SK-N-SH (cell line): ENCODE data around the gene FAM43B. TPM values are rescaled to one million over a fixed set of nuclear protein-coding genes. Genes with fewer than 3 reads are reported as not detected.

Source experiments
- CTCF ChIA-PET: fragments of 300-600, 350-600 bp; formaldehyde crosslinking; extraction: SDS; loops from one replicate; lab custom pipeline; 2021; lab: Yijun Ruan, JAX
- POLR2A ChIA-PET: fragments of 350-600 bp; sonication (Branson Sonifier 250); formaldehyde crosslinking; extraction: SDS; loops from one replicate; lab custom pipeline; 2020; ENCODE audit warnings: antibody characterized with exemption, inconsistent platforms; lab: Yijun Ruan, JAX
- DNase-seq: peaks from one replicate; pipeline ENCODE4 v3.0.0; 2012
- H2AFZ ChIP-seq: fragments of 200-600 bp; sonication (generic); 2 replicates; pipeline ENCODE4 v1.8.1; 2016; ENCODE audit warnings: antibody characterized with exemption, mild to moderate bottlenecking, low read depth
- H3F3A ChIP-seq: fragments of 200-600 bp; sonication (generic); replicated peaks from 2 replicates; pipeline ENCODE3; 2016; ENCODE audit warnings: antibody characterized with exemption, mild to moderate bottlenecking; ENCODE audit not compliant: insufficient read depth
- H3K27ac ChIP-seq, 2 experiments: fragments of 200-500 bp in 1 of 2; fragments of 200-600 bp in 1 of 2; sonication (Bioruptor generic) in 1 of 2; sonication (generic), shearing (Covaris generic) in 1 of 2; 2 replicates each; pipeline versions ENCODE4 v1.5.1 to v1.6.1; 2014 to 2016; ENCODE audit warnings: low read depth in 2 of 2, inconsistent platforms in 1 of 2, low read length in 1 of 2, mild to moderate bottlenecking in 1 of 2, mixed read lengths in 1 of 2
- H3K27me3 ChIP-seq: fragments of 200-600 bp; sonication (generic), shearing (Covaris generic); 2 replicates; pipeline ENCODE4 v1.6.1; 2016; ENCODE audit warnings: mixed run types; ENCODE audit not compliant: insufficient read depth
- H3K36me3 ChIP-seq, 2 experiments: fragments of 200-500 bp in 1 of 2; fragments of 200-600 bp in 1 of 2; sonication (Bioruptor generic) in 1 of 2; sonication (generic) in 1 of 2; replicated peaks in 1 of 2; 2 replicates each; pipeline versions ENCODE3 to v1.5.1; 2014 to 2016; ENCODE audit warnings: low read length in 1 of 2, mild to moderate bottlenecking in 1 of 2; ENCODE audit not compliant: insufficient read depth in 2 of 2, control insufficient read depth in 1 of 2
- H3K4me1 ChIP-seq, 2 experiments: fragments of 200-500 bp in 1 of 2; fragments of 200-600 bp in 1 of 2; sonication (Bioruptor generic) in 1 of 2; sonication (generic), shearing (Covaris generic) in 1 of 2; 2 replicates each; pipeline versions ENCODE4 v1.5.1 to v1.6.1; 2014 to 2016; ENCODE audit warnings: low read depth in 1 of 2, low read length in 1 of 2, mixed run types in 1 of 2; ENCODE audit not compliant: insufficient read depth in 2 of 2, control insufficient read depth in 1 of 2
- H3K4me2 ChIP-seq: fragments of 200-600 bp; sonication (generic), shearing (Covaris generic); 2 replicates; pipeline ENCODE4 v1.6.1; 2017; ENCODE audit warnings: mixed run types
- H3K4me3 ChIP-seq, 2 experiments: fragments of 200-500 bp in 1 of 2; fragments of 200-600 bp in 1 of 2; sonication (Bioruptor generic) in 1 of 2; sonication (generic), shearing (Covaris generic) in 1 of 2; 2 replicates each; pipeline versions ENCODE4 v1.5.1 to v1.8.1; 2014 to 2016; ENCODE audit warnings: low read depth in 2 of 2, inconsistent platforms in 1 of 2, low read length in 1 of 2, mild to moderate bottlenecking in 1 of 2, mixed read lengths in 1 of 2, moderate library complexity in 1 of 2
- H3K79me2 ChIP-seq: fragments of 200-600 bp; sonication (generic); 2 replicates; pipeline ENCODE4 v1.8.1; 2017; ENCODE audit warnings: mild to moderate bottlenecking; ENCODE audit not compliant: insufficient read depth
- H3K9ac ChIP-seq: fragments of 200-600 bp; sonication (generic); 2 replicates; pipeline ENCODE4 v1.6.1; 2017; ENCODE audit warnings: mixed run types
- H3K9me2 ChIP-seq: fragments of 200-600 bp; sonication (generic); 2 replicates; pipeline ENCODE4 v1.6.1; 2017; ENCODE audit warnings: mixed run types
- H3K9me3 ChIP-seq: fragments of 200-600 bp; sonication (generic); 2 replicates; pipeline ENCODE4 v1.6.1; 2017; ENCODE audit warnings: mixed run types, mild to moderate bottlenecking, moderate library complexity
- H4K20me1 ChIP-seq: fragments of 200-600 bp; sonication (generic); 2 replicates; pipeline ENCODE4 v1.6.1; 2017; ENCODE audit warnings: mild to moderate bottlenecking, mixed run types; ENCODE audit not compliant: insufficient read depth
- CHD2 ChIP-seq: fragments of 150-350 bp; IDR thresholded peaks from 2 replicates; pipeline ENCODE4 v1.6.1; 2018; ENCODE audit warnings: low read length; ENCODE audit not compliant: partially characterized antibody
- ELF1 ChIP-seq: IDR thresholded peaks from 2 replicates; pipeline ENCODE4 v1.4.0; 2012
- EZH2phosphoT487 ChIP-seq: fragments of 200-600 bp; sonication (generic); IDR thresholded peaks from 2 replicates; pipeline ENCODE4 v1.6.1; 2017; ENCODE audit warnings: low read depth, mixed run types, mild to moderate bottlenecking, antibody characterized with exemption, moderate library complexity, borderline replicate concordance
- FOXM1 ChIP-seq: IDR thresholded peaks from 2 replicates; pipeline ENCODE4 v1.4.0; 2012; ENCODE audit warnings: low read depth, mild to moderate bottlenecking
- GATA2 ChIP-seq: sonication (generic); formaldehyde crosslinking; IDR thresholded peaks from 2 replicates; pipeline ENCODE4 v1.5.0; 2020; ENCODE audit warnings: mild to moderate bottlenecking, missing genetic modification reagents
- IRF3 ChIP-seq: fragments of 150-350 bp; IDR thresholded peaks from 2 replicates; pipeline ENCODE4 v1.6.1; 2016; ENCODE audit warnings: mild to moderate bottlenecking, low read depth, low read length
- JUND ChIP-seq: IDR thresholded peaks from 2 replicates; pipeline ENCODE4 v1.4.0; 2012
- MAX ChIP-seq: IDR thresholded peaks from 2 replicates; pipeline ENCODE4 v1.4.0; 2012; ENCODE audit warnings: low read depth
- NFIC ChIP-seq: IDR thresholded peaks from 2 replicates; pipeline ENCODE4 v1.4.0; 2012; ENCODE audit warnings: borderline replicate concordance
- NRF1 ChIP-seq: IDR thresholded peaks from 2 replicates; pipeline ENCODE4 v1.6.1; 2012; ENCODE audit warnings: low read depth, mild to moderate bottlenecking, low read length
- PBX3 ChIP-seq: IDR thresholded peaks from 2 replicates; pipeline ENCODE4; 2012
- POLR2AphosphoS5 ChIP-seq: IDR thresholded peaks from 2 replicates; pipeline ENCODE4 v1.6.1; 2012; ENCODE audit warnings: low read depth, low read length
- RCOR1 ChIP-seq: fragments of 150-350 bp; IDR thresholded peaks from 2 replicates; pipeline ENCODE4 v1.6.1; 2017; ENCODE audit warnings: antibody characterized with exemption, low read length
- RFX5 ChIP-seq: IDR thresholded peaks from 2 replicates; pipeline ENCODE4 v1.6.1; 2012; ENCODE audit warnings: mild to moderate bottlenecking, improper control_type of control experiment, low read length
- SIN3A ChIP-seq: IDR thresholded peaks from 2 replicates; pipeline ENCODE4 v1.6.1; 2012; ENCODE audit warnings: low read depth, mild to moderate bottlenecking, low read length, moderate library complexity, borderline replicate concordance
- TAF1 ChIP-seq: IDR thresholded peaks from 2 replicates; pipeline ENCODE4 v1.6.1; 2012; ENCODE audit warnings: low read depth, mild to moderate bottlenecking, low read length, moderate library complexity, borderline replicate concordance
- TEAD4 ChIP-seq: IDR thresholded peaks from 2 replicates; pipeline ENCODE4 v1.4.0; 2012; ENCODE audit warnings: mild to moderate bottlenecking, borderline replicate concordance; ENCODE audit not compliant: insufficient read depth
- USF1 ChIP-seq: IDR thresholded peaks from 2 replicates; pipeline ENCODE4 v1.4.0; 2012; ENCODE audit warnings: low read depth, borderline replicate concordance
- USF2 ChIP-seq: fragments of 150-350 bp; IDR thresholded peaks from 2 replicates; pipeline ENCODE4 v1.6.1; 2017; ENCODE audit warnings: antibody characterized with exemption, low read length, low read depth, borderline replicate concordance
- WGBS: methylation state at CpG from one replicate; pipeline ENCODE4 v1.1.6; 2017; ENCODE audit warnings: low lambda C conversion rate; 5-methylcytosine and 5-hydroxymethylcytosine counted together
- polyA plus RNA-seq, 3 experiments: library from polyadenylated mRNA; depleted of rRNA; stranded (reverse); fragments of >200 nt; gene quantifications; 2 replicates each; pipeline ENCODE4 v1.2.3, GENCODE V29; 2012

FAM43B gene
- polyA plus RNA-seq, 1 of the 3 experiments (the other 2 are of a cell fraction): not detected

- TF ChIP-seq USF1 (no peak), NRF1 (no peak)
- TF ChIP-seq, all 33 proteins: peak for 0
Measured at GRCh38 chr1:20588634-20589225, 36.4 kb downstream of the FAM43B start, which contains the start of gene CDA (continued).

GRCh38 chr1:20589331-20590278 is 37.2 kb downstream of the FAM43B start:
- no peak overlapping the region for H3K27ac ChIP-seq
- no peaks in the 10 kb centered on the region for H3F3A ChIP-seq
- ChIA-PET CTCF (interaction anchor here (1.0 to 1.2 kb wide), 2 partner anchors 14 to 44 kb away, joined by 5 to 6 read pairs; partner anchors contain the start of gene PINK1), POLR2A (no interaction called here)
- H2AFZ ChIP-seq: no peak overlapping the region
- no peaks in the 10 kb centered on the region for H3K36me3 ChIP-seq
- H3K4me1 ChIP-seq: no peaks in the 10 kb centered on the region; a peak in 1 of 4 replicates
- H3K4me2 ChIP-seq: no peak overlapping the region
- TF ChIP-seq USF1 (no peak), JUND (no peak), CHD2 (no peak), SIN3A (no peak), EZH2phosphoT487 (no peak), POLR2AphosphoS5 (no peak), RCOR1 (no peak), GATA2 (CRISPR knock-in tag) (no peak), TEAD4 (no peak), IRF3 (no peak), ELF1 (no peak), RFX5 (no peak), MAX (no peak), USF2 (no peak), PBX3 (no peak), FOXM1 (no peak), NFIC (no peak), TAF1 (no peak)
- H3K9me3 ChIP-seq: no peaks in the 10 kb centered on the region
- H4K20me1 ChIP-seq: no peaks in the 10 kb centered on the region
- 62% methylated on average over 21 of the region's 24 CpGs for WGBS
- no peak overlapping the region for H3K9ac ChIP-seq
- no peaks in the 10 kb centered on the region for H3K79me2 ChIP-seq
- H3K9me2 ChIP-seq: no peaks in the 10 kb centered on the region
- H3K27me3 ChIP-seq: no peaks in the 10 kb centered on the region
- no peak overlapping the region for H3K4me3 ChIP-seq
- peak; percentile 26 for DNase-seq
